K562 (cell line): Measurements from ENCODE around the gene NELL1. TPM values are rescaled to one million over a fixed set of nuclear protein-coding genes. Genes with fewer than 3 reads are reported as not detected.

ENCODE experiments used
- ATAC-seq: fragments of 200-7000 bp; cut with Tn5 transposase; 3 replicates; pipeline ENCODE4 v1.9.1; 2020; ENCODE audit warnings: moderate library complexity
- BruUV-seq: library from RNA; stranded (reverse); fragments of 400-500 nt; replicated peaks from 2 replicates; lab custom pipeline; 2021; lab: Mats Ljungman, UMichigan
- CTCF ChIA-PET: fragments of 300-600 bp; formaldehyde crosslinking; extraction: SDS; loops from one replicate; lab custom pipeline; 2021; ENCODE audit warnings: low intra/inter-chr PET ratio; lab: Yijun Ruan, JAX
- POLR2A ChIA-PET: fragments of 300-600, 350-650 bp; sonication (Branson Sonifier 250); formaldehyde crosslinking; extraction: SDS; loops from one replicate; lab custom pipeline; 2021; ENCODE audit warnings: antibody characterized with exemption, inconsistent platforms; lab: Yijun Ruan, JAX
- DNase-seq, 4 experiments: peaks; one replicate each; pipeline versions ENCODE4 v3.0.0 to v3.0.0-alpha.2; 2011 to 2018; ENCODE audit warnings: low spot score in 3 of 4, mixed read lengths in 3 of 4; ENCODE audit errors: extremely low read depth in 1 of 4
- FAIRE-seq: peaks from 2 replicates; lab custom pipeline; 2011; peaks lifted over from hg19 to GRCh38; lab: Jason Lieb, UNC
- H2AFZ ChIP-seq: 2 replicates; pipeline ENCODE4 v1.6.0; 2011; ENCODE audit warnings: low read depth, low read length, control low read depth, inconsistent platforms
- H3K27ac ChIP-seq: fragments of 200-600 bp; 3 replicates; pipeline ENCODE4 v1.8.0; 2011; ENCODE audit warnings: low read depth, mild to moderate bottlenecking, control low read depth, inconsistent platforms, low read length, moderate library complexity, mixed read lengths; ENCODE audit errors: extremely low read depth
- H3K27me3 ChIP-seq, 2 experiments: fragments of 300-600 bp in 1 of 2; 2 replicates in 1 of 2; 3 replicates in 1 of 2; pipeline versions ENCODE4 v1.6.0 to v1.8.0; 2011; ENCODE audit warnings: inconsistent platforms in 2 of 2, low read length in 2 of 2, mild to moderate bottlenecking in 1 of 2, mixed read lengths in 1 of 2, moderate library complexity in 1 of 2; ENCODE audit not compliant: control insufficient read depth in 2 of 2, insufficient read depth in 2 of 2
- H3K36me3 ChIP-seq: fragments of 300-600 bp; 3 replicates; pipeline ENCODE4 v1.8.0; 2011; ENCODE audit warnings: mild to moderate bottlenecking, low read length, inconsistent platforms; ENCODE audit not compliant: control insufficient read depth, insufficient read depth
- H3K4me1 ChIP-seq, 2 experiments: fragments of 200-600 bp in 1 of 2; replicated peaks in 1 of 2; 2 replicates in 1 of 2; 3 replicates in 1 of 2; pipeline versions ENCODE4 v1.5.1 to v1.8.0; 2011; ENCODE audit warnings: inconsistent platforms in 2 of 2, low read length in 2 of 2, mild to moderate bottlenecking in 1 of 2, mixed read lengths in 1 of 2, moderate library complexity in 1 of 2; ENCODE audit not compliant: control insufficient read depth in 2 of 2, insufficient read depth in 2 of 2
- H3K4me2 ChIP-seq: 2 replicates; pipeline ENCODE4 v1.6.1; 2011; ENCODE audit warnings: low read length, control low read depth, inconsistent platforms, mixed read lengths; ENCODE audit not compliant: insufficient read depth
- H3K4me3 ChIP-seq: fragments of 200-600 bp; sonication (generic), shearing (Covaris generic); 2 replicates; pipeline ENCODE4 v1.5.1; 2016; ENCODE audit warnings: control low read depth, inconsistent platforms
- H3K79me2 ChIP-seq: fragments of 200-600 bp; 3 replicates; pipeline ENCODE4 v1.8.0; 2011; ENCODE audit warnings: low read length, inconsistent platforms; ENCODE audit not compliant: control insufficient read depth, insufficient read depth
- H3K9ac ChIP-seq, 2 experiments: 2 replicates each; pipeline versions ENCODE4 v1.6.0 to v1.6.1; 2011; ENCODE audit warnings: low read depth in 2 of 2, low read length in 2 of 2, control low read depth in 1 of 2, inconsistent platforms in 1 of 2, mild to moderate bottlenecking in 1 of 2, mixed read lengths in 1 of 2; ENCODE audit not compliant: insufficient read depth in 1 of 2
- H3K9me1 ChIP-seq: one replicate; pipeline ENCODE4 v1.6.0; 2011; ENCODE audit warnings: inconsistent platforms, mild to moderate bottlenecking, low read length, moderate library complexity; ENCODE audit not compliant: control insufficient read depth, insufficient read depth
- H3K9me3 ChIP-seq: replicated peaks from 2 replicates; pipeline ENCODE4 v1.5.1; 2011; ENCODE audit warnings: low read depth, low read length, inconsistent platforms; ENCODE audit not compliant: control insufficient read depth, insufficient read depth
- H4K20me1 ChIP-seq: replicated peaks from 2 replicates; pipeline ENCODE4 v1.6.1; 2011; ENCODE audit warnings: low read length, inconsistent platforms, mixed read lengths; ENCODE audit not compliant: control insufficient read depth, insufficient read depth
- BCL6 ChIP-seq: fragments of 250-450 bp; sonication (Bioruptor Pico); IDR thresholded peaks from 2 replicates; pipeline ENCODE4 v1.4.0; 2020
- CCNT2 ChIP-seq: IDR thresholded peaks from 2 replicates; pipeline ENCODE4 v1.6.1; 2011; ENCODE audit warnings: borderline replicate concordance, low read depth, mild to moderate bottlenecking, moderate library complexity, mixed read lengths, low read length; ENCODE audit not compliant: insufficient read length; ENCODE audit errors: extremely low read depth
- FOSL1 ChIP-seq: fragments of 200-800 bp; sonication (Bioruptor generic); conservative IDR thresholded peaks from 2 replicates; pipeline ENCODE4 v1.6.1; 2016; ENCODE audit warnings: missing genetic modification characterization, missing compliant biosample characterization
- FOXA3 ChIP-seq, 2 experiments: fragments of 450-650 bp in 1 of 2; sonication (generic) in 1 of 2; formaldehyde crosslinking; IDR thresholded peaks in 1 of 2; conservative IDR thresholded peaks in 1 of 2; 2 replicates each; pipeline versions ENCODE4 v1.4.0 to v1.8.0; 2020 to 2022; ENCODE audit warnings: mild to moderate bottlenecking in 2 of 2, missing genetic modification reagents in 1 of 2
- GATA2 ChIP-seq: sonication (generic); formaldehyde crosslinking; IDR thresholded peaks from 2 replicates; pipeline ENCODE4 v1.4.0; 2020; ENCODE audit warnings: mild to moderate bottlenecking, missing genetic modification reagents
- KAT7 ChIP-seq: sonication (generic); formaldehyde crosslinking; IDR thresholded peaks from 2 replicates; pipeline ENCODE4 v1.8.0; 2022; ENCODE audit warnings: missing genetic modification reagents, mild to moderate bottlenecking, borderline replicate concordance
- MCM3 ChIP-seq: fragments of 450-650 bp; IDR thresholded peaks from 2 replicates; pipeline ENCODE4 v1.6.1; 2016
- NBN ChIP-seq: fragments of 450-650 bp; IDR thresholded peaks from 2 replicates; pipeline ENCODE4 v1.6.1; 2016; ENCODE audit warnings: low read depth, mild to moderate bottlenecking
- TCF15 ChIP-seq: fragments of 250-450 bp; sonication (Bioruptor Pico); IDR thresholded peaks from 2 replicates; pipeline ENCODE4 v1.8.0; 2022; ENCODE audit warnings: moderate library complexity, mild to moderate bottlenecking, inconsistent platforms
- ZNF277 ChIP-seq: fragments of 250-450 bp; sonication (Bioruptor Pico); IDR thresholded peaks from 2 replicates; pipeline ENCODE4 v1.8.0; 2022; ENCODE audit warnings: inconsistent platforms, mild to moderate bottlenecking, moderate library complexity, borderline replicate concordance
- ZNF518B ChIP-seq: fragments of 250-450 bp; sonication (Bioruptor Pico); IDR thresholded peaks from 2 replicates; pipeline ENCODE4 v1.5.0; 2021; ENCODE audit warnings: mild to moderate bottlenecking, moderate library complexity
- WGBS: fragments of 100-300 bp; shearing (Covaris generic); methylation state at CpG from one replicate; pipeline ENCODE4 v1.1.6; 2016; ENCODE audit warnings: low coverage, mixed read lengths; ENCODE audit not compliant: insufficient coverage; ENCODE audit errors: missing lambda C conversion rate; 5-methylcytosine and 5-hydroxymethylcytosine counted together
- in situ Hi-C: fragments of 300-500 bp; cut with MboI; formaldehyde crosslinking; loops from 4 replicates; pipeline ENCODE4 v1.15.0; 2018; ENCODE audit warnings: inconsistent platforms, mixed read lengths
- intact Hi-C: fragments of 100-400 bp; cut with micrococcal nuclease; formaldehyde crosslinking; loops from 2 replicates; pipeline ENCODE4 v1.14.2; 2022
- polyA plus RNA-seq, 8 experiments: library from polyadenylated mRNA; depleted of rRNA in 4 of 8; stranded (reverse) in 5 of 8; unstranded in 3 of 8; fragments of >200 nt; fragmentation: Nextera tagmentation in 2 of 8; fragmentation: Illumina TruSeq in 1 of 8; extraction: Ambion mirVana in 2 of 8; extraction: Trizol in 1 of 8; gene quantifications; 2 replicates each; pipeline versions ENCODE4 v1.2.1 to v1.2.3, GENCODE V29; 2011 to 2014; ENCODE audit warnings: inconsistent platforms in 1 of 8, missing spikeins in 1 of 8
- total RNA-seq, 7 experiments: library from RNA; depleted of rRNA in 6 of 7; stranded (reverse); fragments of >200 nt in 6 of 7; fragmentation: Illumina TruSeq in 2 of 7; extraction: Trizol in 2 of 7; gene quantifications; 2 replicates each; pipeline versions ENCODE4 v1.2.1 to v1.2.3, GENCODE V29; 2011 to 2021; ENCODE audit warnings: low replicate concordance in 1 of 7

The NELL1 gene
- total and polyA plus RNA-seq, 9 of the 15 experiments (the other 6 are each of a cell fraction or from before 2014, with no cell fraction given) = not detected

- TF ChIP-seq FOSL1 (tag) (no peak), FOXA3 (CRISPR knock-in tag; conservative IDR thresholded peaks at IDR 0.05 in 1 of 2, IDR thresholded peaks at IDR 0.05 in 1 of 2) (no peak)
Observed at GRCh38 chr11:20688761-20689160, 19.4 kb downstream of the NELL1 start (continued).

- FAIRE-seq = no peak
Observed at GRCh38 chr11:20707876-20708275, 38.5 kb downstream of the NELL1 start.

GRCh38 chr11:20712912-20713311 lies 43.5 kb downstream of the NELL1 start:
- DNase-seq (no peak), FAIRE-seq (no peak), ATAC-seq (no peak)
- H3K9me1 ChIP-seq = no peaks in the 10 kb centered on the region
- no peak overlapping the region for H3K4me3 ChIP-seq
- no peaks in the 10 kb centered on the region for H3K36me3 ChIP-seq
- no peak overlapping the region for H3K4me2 ChIP-seq
- H3K9me3 ChIP-seq = no peaks in the 10 kb centered on the region
- no peaks in the 10 kb centered on the region for H3K4me1 ChIP-seq
- no peak overlapping the region for H3K27ac ChIP-seq
- H3K79me2 ChIP-seq = no peaks in the 10 kb centered on the region
- no peaks in the 10 kb centered on the region for H4K20me1 ChIP-seq
- BruUV-seq = no TSS peak
- no peak overlapping the region for H2AFZ ChIP-seq
- 2% methylated on average over 3 of the region's 3 CpGs for WGBS
- no peak overlapping the region for H3K9ac ChIP-seq
- intact Hi-C loops = no loop called here
- in situ Hi-C loops = no loop called here
- ChIA-PET POLR2A (no interaction called here), CTCF (no interaction called here)
- H3K27me3 ChIP-seq = no peaks in the 10 kb centered on the region
- TF ChIP-seq ZNF277 (CRISPR knock-in tag) = no peak
- TF ChIP-seq ZNF518B (CRISPR knock-in tag) = no peak
- no peak for TF ChIP-seq KAT7
- no peak for TF ChIP-seq GATA2 (CRISPR knock-in tag)
- TF ChIP-seq TCF15 (CRISPR knock-in tag) = no peak

More at GRCh38 chr11:20707876-20708275, 38.5 kb downstream of the NELL1 start:
- in situ Hi-C loops = no loop called here
- ChIA-PET CTCF (no interaction called here), POLR2A (no interaction called here)
- H3K9me1 ChIP-seq = no peaks in the 10 kb centered on the region
- intact Hi-C loops = no loop called here
- H2AFZ ChIP-seq = no peak overlapping the region
- no TSS peak for BruUV-seq
- no peaks in the 10 kb centered on the region for H3K79me2 ChIP-seq
- no peak overlapping the region for H3K27ac ChIP-seq
- H3K9me3 ChIP-seq = no peaks in the 10 kb centered on the region
- H4K20me1 ChIP-seq = no peaks in the 10 kb centered on the region
- no peak overlapping the region for H3K4me2 ChIP-seq
- TF ChIP-seq CCNT2 (no peak), BCL6 (CRISPR knock-in tag) (no peak), MCM3 (no peak), NBN (no peak)
- WGBS = 0% methylated on average over 6 of the region's 6 CpGs
- ATAC-seq (no peak), DNase-seq (no peak)
- H3K27me3 ChIP-seq = no peaks in the 10 kb centered on the region
- H3K4me3 ChIP-seq = no peak overlapping the region
- no peak overlapping the region for H3K9ac ChIP-seq
- H3K36me3 ChIP-seq = no peaks in the 10 kb centered on the region
- no peaks in the 10 kb centered on the region for H3K4me1 ChIP-seq
